Stimulated activated CD4-positive, alpha-beta T cell treated with anti-CD3 and anti-CD28 coated beads, Interleukin-2, amount 100 ng/mL, for 24 hours (primary cell): ENCODE measurements around the gene SNX6.

Source experiments
- DNase-seq, 2 donors: peaks; one replicate each; pipeline ENCODE4 v3.0.0-alpha.2; 2020

The SNX6 gene

GRCh38 chr14:34633742-34634141, 3.8 kb upstream of the SNX6 start:
- no peak for DNase-seq

- DNase-seq: no peak
Observed at GRCh38 chr14:34632411-34632978, 2.5 kb upstream of the SNX6 start.

DNA sequence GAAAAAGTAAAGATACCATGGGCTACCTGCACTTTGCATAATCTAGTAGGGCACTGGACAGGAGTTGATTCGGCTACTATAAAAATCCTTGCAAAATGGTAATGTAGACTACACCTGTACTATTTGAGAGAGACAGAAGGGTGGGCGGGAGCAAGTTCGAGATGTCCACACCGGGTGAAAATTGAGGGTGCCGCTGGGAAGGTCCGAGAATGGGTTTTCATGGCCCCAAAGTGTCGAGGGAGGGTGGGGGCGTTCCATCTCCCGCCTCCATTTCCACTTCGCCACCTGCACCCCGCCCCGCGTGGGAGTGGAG, 648 bp downstream of the SNX6 start:
- DNase-seq: no peak

DNA sequence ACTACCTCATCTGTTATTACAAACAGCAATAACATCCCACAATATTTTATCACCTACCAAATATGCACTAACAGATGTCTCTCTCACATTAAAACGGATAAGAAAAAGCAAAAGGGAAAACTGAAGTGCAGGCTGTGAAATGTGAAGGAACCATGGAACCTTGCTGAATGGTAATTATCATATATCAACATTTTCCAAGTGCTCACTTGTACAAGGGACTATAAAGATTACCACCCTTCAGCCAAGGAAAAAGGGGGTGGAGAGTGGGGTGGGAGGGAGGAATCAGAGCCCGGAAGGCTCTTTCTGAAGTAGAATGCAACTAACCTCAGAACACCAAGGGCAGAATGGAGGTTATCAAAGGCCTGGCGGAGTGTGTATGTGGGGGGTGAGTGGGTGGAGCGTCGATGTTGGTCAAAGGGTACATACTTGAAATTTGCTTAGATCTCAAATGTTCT, 1.2 kb downstream of the SNX6 start:
- DNase-seq: peak; percentile 21 to 26

DNA sequence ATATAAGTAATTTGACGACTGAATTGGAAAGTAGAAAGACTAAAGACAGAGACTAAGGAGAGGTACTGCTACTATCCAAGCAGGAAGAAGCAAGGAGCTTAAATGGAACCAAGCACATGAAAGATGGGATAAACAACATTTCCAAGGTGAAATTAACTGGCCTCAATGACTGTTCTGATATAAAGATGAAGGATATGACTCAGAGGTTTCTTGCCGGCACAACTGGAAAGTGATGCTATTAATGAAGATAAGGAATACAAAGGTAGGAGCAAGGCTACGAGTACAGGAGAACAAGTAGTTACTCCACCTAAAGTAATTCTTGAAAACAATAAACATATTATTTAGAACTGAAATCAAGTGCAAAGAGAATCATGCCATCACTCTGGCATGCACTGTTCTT, 6.4 kb downstream of the SNX6 start:
- no peak for DNase-seq

DNA sequence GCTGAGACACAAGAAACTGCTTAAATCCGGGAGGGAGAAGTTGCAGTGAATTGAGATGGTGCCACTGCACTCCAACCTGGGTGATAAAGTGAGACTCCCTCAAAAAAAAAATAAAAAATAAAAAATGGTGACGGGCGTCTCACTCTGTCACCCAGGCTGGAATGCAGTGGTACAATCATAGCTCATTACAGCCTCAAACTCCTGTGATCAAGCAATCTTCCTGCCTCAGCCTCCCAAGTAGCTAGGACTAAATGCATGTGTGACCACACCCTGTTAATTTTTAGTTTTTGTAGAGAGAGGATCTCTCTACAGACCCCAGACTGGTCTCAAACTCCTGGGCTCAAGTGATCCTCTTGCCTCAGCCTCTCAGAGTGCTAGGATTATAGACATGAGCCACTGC, 9.1 kb downstream of the SNX6 start:
- no peak for DNase-seq

- no peak for DNase-seq
Observed at GRCh38 chr14:34620115-34620514, 9.8 kb downstream of the SNX6 start.

DNA sequence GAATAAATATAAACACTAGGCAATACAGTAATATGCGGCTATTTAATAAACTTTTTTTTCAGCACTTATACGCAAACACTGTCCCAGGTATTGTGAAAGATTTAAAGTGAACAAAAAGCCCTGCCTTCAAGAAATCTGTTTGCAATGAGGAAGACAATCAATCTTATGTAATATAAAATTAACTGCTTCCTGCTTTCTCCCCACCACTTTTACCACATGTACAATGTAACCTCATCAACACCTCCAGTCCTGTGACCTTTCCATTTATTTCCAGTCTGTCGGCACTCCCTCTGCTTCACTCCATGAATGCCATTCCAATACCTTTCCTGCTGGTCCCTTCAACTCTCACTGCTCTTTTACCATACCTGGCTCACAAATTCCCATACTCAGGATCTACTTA, 10.5 kb downstream of the SNX6 start:
- no peak for DNase-seq

GRCh38 chr14:34616360-34616759, 13.6 kb downstream of the SNX6 start:
- DNase-seq: no peak

- no peak for DNase-seq
Observed at GRCh38 chr14:34615507-34615906, 14.4 kb downstream of the SNX6 start.

DNA sequence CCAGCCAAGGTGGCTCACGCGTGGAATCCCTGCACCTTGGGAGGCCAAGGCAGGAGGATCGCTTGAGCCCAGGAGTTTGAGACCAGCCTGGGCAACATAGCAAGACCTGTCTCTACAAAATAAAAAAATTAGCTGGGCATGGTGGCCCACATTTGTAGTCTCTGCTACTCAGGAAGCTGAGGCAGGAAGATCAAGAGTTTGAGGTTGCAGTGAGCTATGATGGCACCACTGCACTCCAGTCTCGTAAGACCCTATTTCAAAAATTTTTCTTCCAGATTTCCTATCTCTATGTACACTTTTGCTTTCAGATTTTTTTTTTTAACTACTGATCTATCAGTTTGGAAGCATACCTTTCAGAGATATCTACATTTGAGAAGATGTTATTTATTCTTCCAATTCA, 15.3 kb downstream of the SNX6 start:
- no peak for DNase-seq

GRCh38 chr14:34610101-34610500, 19.8 kb downstream of the SNX6 start:
- no peak for DNase-seq

GRCh38 chr14:34605461-34605860, 24.5 kb downstream of the SNX6 start:
- no peak for DNase-seq

- no peak for DNase-seq
Observed at GRCh38 chr14:34604995-34605394, 25.0 kb downstream of the SNX6 start.

DNA sequence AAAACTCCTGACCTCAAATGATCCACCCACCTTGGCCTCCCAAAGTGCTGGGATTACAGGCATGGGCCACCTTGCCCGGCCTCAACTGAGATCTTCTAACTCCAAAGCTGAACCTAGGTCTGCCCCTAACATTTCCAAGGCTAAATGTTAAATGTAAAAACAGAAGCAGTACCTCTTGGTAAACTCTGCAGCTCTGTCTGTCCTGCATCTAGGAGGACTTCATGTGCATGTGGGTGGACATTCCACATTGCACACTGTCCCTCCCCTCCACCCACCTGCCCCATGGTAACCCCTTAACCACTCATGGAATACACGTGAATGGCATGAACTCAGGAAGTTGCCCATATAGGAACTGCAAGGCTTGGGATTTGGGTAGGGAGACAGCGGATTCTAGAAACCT, 33.1 kb downstream of the SNX6 start:
- no peak for DNase-seq

GRCh38 chr14:34593740-34594375, 36.1 kb downstream of the SNX6 start:
- no peak for DNase-seq

- DNase-seq: no peak
Observed at GRCh38 chr14:34592623-34593022, 37.3 kb downstream of the SNX6 start.

DNA sequence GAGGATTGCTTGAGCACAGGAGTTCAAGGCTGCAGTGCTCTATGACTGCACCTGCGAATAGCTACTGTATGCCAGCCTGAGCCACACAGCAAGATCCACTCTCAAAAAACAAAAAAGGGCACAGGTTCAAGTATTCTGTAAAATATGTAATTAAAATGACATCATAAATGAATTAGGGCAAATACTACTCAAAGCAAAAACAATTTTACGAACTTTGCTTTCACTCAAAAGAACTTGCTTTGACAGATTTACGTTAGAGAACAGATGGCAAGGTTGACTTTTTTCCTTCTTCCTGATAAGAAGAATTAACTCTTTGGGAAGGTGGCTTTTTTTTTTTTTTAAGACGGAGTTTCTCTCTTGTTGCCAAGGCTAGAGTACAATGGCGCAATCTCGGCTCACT, 46.4 kb downstream of the SNX6 start:
- DNase-seq: no peak

DNA sequence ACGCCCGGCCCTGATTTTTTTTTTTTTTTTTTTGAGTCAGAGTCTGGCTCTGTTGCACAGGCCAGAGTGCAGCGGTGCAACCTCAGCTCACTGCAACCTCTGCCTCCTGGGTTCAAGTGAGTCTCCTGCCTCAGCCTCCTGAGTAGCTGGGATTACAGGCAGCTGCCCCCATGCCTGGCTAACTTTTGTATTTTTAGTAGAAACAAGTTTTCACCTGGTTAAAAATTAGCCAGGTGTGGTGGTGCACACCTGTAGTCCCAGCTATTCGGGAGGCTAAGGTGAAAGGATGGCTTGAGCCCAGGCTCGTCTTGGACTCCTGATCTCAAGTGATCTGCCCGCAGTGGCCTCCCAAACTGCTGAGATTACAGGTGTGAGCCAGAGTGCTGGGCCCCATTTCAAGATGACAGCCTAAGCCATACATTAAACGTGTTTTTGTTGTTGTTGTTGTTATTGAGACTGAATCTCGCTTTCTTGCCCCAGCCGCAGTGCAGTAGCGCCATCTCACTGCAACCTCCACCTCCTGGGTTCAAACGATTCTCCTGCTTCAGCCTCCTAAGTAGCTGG, 47.7 kb downstream of the SNX6 start:
- no peak for DNase-seq

GRCh38 chr14:34580381-34580780, 49.6 kb downstream of the SNX6 start:
- DNase-seq: no peak

DNA sequence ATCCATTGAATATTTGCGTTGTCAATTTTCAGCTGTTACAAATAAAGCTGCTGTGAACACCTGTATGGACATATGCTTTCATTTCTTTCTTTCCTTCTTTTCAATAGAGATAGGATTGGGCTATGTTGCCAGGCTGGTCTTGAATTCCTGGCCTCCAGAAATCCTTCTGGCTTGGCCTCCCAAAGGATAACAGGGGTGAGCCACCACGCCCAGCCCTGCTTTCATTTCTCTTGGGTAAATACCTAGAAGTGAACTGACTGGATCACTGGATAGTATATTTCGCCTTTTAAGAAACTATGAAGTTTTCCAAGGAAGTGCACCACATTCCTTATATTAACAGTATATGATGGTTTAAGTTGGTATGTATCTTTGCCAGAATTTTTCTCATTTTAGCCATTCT, 58.2 kb downstream of the SNX6 start:
- no peak for DNase-seq

DNA sequence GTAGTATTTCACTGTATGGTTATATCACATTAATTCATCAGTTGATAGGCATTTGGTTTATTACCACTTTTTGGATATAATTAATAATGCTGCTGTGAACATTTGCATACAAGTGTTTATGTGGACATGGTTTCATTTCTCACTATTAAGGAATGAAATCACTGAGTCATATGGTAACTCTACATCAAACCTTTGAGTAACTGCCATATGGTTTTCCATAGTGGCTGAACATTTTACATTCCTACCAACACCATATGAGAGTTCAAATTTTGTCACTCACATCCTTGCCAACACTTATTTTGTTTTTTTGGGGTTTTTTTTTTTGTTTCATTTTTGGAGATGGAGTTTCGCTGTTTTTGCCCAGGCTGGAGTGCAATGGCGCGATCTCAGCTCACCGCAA, 60.2 kb downstream of the SNX6 start:
- no peak for DNase-seq

GRCh38 chr14:34568803-34569202, 61.1 kb downstream of the SNX6 start:
- no peak for DNase-seq

DNA sequence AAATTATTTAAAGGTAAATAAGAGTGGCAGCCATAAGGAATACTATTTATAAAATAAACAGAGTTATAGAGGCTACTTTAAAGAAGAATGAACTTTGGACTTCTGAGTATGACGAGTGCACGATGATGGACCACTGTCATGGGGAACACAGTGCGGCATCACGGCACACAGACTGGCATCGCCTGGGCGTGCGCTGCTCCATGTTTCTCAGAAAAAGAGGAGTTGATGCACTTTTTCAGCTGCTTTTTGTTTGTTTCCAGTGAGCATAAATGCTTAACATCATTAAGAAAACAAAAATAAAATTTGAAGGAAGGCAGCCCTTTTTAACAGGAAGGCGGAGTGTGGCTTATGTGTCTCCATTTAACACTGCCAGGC, 67.2 kb downstream of the SNX6 start:
- no peak for DNase-seq
